22Rv1 (cell line): ENCODE measurements around the gene ATL1.

Experiments used
- CTCF ChIP-seq: fragments of 450-650 bp; IDR thresholded peaks from 2 replicates; pipeline ENCODE4 v1.5.1; 2017; ENCODE audit warnings: mild to moderate bottlenecking
- ZFX ChIP-seq: fragments of 450-650 bp; IDR thresholded peaks from 2 replicates; pipeline ENCODE4 v1.6.1; 2017; ENCODE audit warnings: antibody characterized with exemption, borderline replicate concordance

GRCh38 chr14:50523271-50524041 is 36.5 kb upstream of the ATL1 start:
- no peak for TF ChIP-seq CTCF
- no peak for TF ChIP-seq ZFX
